OCI-LY3 (cell line): ENCODE measurements around the gene TEX264.

Experiments used
- CTCF ChIP-seq: fragments of 200-600, 300-600 bp; sonication (generic); IDR thresholded peaks from 2 replicates; pipeline ENCODE4 v1.5.1; 2014; ENCODE audit warnings: antibody characterized with exemption, low read length, low read depth
- EZH2phosphoT487 ChIP-seq: fragments of 200-600 bp; shearing (Covaris generic); IDR thresholded peaks from 2 replicates; pipeline ENCODE4 v1.6.1; 2018; ENCODE audit warnings: antibody characterized with exemption, mixed run types, low read depth

DNA sequence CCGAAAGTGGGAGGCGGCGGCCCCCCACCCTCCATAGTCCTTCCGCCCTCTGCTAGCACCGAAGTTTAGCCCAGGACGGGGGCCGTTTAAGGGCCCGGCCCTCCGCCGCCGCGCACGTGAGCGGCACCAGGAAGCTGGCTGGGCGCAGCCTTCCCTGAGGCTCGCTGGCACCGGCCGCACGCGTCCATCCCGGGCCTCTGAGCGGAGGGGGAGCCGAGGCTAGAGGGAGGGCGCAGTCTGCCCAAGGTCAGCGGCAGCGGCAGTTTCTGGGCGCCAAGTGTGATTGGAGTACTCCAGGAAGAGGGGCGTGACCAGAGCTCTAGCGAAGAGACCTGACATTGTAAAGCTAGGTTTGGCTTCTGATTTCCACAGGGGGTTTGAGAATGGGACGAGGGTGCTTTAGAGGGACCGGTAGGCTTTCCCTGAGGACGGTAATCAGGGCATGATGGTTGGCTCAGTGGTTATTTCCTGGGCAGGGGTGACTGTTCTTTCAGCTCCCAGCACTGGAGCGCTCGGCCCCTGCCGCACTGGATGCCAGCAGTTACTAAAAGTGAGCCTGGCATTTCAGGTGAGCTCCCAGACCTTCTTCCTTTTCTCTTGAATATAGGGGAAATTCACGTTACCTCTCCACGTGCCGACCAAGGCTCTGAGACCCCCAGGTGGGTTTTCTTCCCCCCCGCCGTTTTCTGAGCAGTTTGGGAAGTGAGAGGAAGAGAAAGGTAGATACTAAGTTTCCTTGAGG lies 853 bp downstream of the TEX264 start:
- TF ChIP-seq CTCF (no peak), EZH2phosphoT487 (no peak)
